Measurements from ENCODE around the gene PPM1A. TPM values are rescaled to one million over a fixed set of nuclear protein-coding genes. Genes with fewer than 3 reads are reported as not detected.
"Not testable (repeated sequence)": the region's sequence is repeated elsewhere in the genome, so short reads cannot be mapped to it uniquely, and the experiment has no call there.

PPM1A gene
- polyA plus RNA-seq, 1 donor, result 69.0 TPM

DNA sequence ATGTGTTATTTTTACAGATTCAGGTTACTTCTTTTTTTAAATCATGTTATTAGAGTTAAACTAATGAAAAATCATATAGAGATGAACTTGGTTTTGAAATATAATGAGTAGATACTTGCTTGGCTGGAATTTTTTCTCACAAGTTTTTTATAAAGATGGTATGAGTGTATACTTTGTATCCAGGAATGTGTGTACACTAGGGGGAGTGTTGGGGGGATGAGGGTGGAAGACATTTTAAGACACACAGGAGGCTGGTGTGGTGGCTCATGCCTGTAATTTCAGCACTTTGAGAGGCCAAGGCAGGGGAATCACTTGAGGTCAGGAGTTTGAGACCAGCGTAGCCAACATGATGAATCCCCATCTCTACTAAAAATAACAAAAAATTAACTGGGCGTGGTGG lies 23.2 kb downstream of the PPM1A start:
- DNase-seq, result no peak

DNA sequence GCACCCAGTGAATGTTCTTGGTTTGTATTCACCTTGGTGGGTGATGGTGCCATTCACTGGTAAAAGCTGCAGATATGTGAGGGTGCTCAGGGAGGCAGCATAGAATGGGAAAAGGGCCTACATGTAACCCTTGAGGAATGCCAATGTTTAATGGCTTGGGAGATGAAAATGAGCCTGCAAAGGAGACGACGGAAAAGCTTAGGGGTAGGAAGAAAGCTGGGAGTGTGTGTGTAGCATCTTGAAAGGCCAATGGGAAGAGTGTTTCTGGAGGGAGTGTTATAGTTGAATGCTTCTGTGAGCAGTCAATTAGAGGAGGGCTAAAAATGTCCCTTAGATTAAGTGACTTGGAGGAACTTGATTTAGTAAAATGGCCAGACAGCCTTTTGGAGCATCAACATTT lies 24.9 kb downstream of the PPM1A start:
- no peak for DNase-seq

DNA sequence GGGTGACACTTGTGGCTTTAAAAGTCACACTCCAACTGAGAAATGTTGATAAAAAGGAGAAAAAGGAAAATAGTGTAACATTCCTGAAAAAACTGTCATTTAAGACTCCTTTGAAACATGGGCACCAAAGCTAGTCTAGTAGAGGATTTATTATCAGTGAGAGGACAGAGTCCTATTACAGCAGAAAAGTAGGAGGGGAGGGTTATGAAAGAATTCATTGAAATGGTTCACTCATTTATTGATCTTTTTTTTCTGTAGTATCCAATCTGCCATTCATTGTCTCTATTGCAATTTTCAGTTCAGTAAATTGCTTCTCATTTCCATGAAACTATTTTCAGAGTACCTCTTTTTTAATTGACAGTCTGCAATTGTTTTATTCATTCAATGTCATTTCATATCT lies 25.4 kb downstream of the PPM1A start:
- no peak for DNase-seq

DNA sequence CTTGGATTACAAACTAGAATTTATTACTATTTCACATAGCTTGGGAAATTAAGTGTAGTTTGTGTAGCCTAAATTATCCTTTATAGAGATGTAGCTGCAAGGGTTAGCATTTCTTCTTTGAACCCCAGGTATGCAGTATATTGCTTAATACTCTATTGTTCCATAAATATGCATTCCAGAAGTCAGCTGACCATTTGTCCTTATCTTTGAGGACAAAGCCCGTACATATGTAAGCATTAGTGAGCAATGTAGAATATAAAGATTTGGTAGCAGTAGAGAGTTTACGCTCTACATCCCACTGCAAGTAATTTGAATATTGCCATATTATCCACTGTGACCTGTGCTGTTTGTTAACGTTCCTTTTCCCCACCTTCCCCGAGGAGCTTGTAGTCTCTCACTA lies 26.9 kb downstream of the PPM1A start:
- no peak for DNase-seq

DNA sequence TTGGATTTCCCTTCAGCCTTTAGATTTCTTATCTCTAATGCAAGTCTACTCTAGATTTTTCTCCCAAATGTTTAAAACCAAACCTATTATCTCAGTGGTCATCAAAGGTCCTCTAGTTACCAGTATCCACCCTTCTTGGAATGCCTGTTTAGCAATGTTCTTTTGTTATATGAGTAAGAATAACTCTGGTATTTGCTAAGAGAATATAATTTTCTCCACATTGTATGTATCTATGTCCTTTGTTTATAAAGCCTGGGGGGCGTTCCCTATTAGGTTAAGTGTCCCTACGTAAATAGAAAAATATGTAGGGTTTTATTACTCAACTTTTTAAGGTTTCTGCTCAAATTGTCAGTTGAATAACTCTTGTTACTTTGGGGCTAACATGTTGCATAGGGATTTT lies 27.3 kb downstream of the PPM1A start:
- DNase-seq, result no peak

DNA sequence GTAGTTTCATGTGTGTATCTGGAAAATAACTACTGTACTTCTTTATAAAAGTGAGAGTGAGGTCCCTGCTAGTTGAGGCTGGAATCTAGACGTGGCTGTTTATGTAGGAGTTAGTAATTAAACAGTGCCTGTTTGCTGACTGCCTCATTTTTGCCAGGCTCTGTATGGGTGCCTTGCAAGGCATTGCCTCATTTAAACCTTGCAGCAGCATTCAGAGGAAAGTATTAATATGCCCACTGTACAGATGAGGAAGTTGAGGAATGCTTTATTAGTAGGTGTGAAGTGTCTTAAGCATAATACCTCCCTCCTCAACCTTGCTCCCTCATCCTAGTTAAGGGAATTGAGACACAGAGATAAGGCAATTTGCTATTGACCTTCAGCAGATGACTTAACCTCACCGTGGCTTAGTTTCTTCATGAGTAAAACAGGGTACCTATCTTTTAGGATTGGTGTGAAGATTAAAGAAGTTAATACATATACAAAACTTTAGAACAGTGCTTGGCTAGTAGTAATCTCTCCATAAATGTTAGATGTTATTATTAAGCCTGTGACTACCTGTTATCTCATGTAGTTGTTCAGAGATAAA lies 28.7 kb downstream of the PPM1A start:
- DNase-seq, result no peak

DNA sequence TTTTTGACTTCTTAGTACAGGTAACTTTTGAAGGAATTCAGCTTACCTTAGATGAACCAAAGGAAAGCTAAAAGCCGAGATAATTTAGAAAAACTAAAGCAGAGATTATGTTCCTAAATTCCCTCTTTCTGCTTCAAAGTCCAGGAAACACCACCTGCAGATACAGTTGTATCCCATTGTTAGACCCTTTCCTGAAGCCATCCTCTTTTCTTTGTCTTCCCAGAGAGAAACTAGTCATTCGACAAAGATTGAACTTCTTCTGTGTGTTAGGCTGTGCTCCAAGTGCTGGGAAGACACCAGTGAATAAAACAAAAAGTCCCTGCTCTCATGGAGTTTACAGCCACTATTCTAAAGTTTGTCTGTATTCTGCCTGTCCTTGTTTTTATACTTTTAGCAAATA lies 29.3 kb downstream of the PPM1A start:
- no peak for DNase-seq

DNA sequence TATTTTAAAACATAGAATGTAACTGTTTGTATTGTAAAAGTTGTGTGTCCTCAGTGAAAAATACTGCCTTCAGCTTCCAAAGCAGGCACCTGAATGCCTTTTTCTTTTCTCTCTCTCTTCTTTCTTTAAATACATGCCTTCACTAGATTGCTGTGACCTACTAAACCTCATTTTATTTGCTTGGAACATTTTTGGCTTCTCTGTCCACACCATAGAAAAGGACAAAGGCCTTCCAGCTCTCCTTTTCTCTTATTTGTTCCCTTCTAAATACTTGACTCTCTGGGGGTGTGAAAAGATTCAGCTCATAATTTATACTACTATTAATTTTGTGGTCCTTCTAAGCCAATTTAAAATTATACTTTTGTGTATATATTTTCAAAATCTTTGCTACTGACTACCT lies 38.4 kb downstream of the PPM1A start:
- DNase-seq, result no peak

DNA sequence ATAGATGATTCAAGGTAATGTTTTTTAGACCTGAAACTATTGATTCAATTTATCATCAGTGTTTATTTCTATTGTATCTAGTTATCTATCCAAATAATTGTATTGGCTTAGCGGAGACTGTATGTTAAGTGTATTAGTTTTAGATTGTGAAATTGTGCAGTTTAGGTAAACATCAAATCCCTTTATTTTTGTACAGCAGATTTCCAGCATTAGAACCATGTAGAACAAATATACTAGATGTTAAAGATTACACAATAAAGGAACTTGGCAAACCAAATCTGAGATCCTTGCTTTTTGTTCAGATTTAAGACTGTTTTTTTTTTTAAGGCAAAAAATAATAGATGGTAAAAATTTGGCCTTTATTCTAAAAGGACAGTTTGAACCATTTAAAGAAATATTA lies 39.3 kb downstream of the PPM1A start:
- no peak for DNase-seq

DNA sequence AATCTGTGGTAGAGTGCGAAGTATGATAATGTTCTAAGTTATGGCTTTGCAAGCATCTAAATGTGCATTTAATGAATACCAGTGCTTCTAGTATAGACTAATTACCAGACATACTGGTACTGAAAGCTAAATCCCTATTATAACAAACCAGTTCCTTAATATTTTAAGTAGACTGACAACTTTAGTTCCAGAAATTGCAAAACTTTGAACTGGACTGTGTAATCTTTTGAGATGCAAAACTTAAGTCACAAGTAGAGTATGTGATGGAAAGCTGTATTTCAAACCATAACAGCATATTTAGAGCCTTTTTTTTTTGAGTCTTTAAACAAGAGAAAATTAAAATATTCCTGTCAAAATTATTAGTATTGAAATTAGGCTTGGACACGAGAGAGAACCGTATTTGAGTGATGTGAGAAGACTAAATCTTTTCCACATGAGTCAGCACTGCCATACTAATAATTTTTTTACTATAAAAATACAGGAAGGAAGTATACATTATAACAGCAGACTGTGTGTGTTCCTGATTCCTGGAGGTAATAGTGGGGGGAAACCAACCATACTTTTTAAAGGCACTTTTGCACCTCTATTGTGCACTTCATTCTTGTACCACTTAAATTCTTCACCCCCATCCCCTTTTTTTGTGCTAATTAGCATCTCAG lies 45.5 kb downstream of the PPM1A start:
- no peak for DNase-seq

DNA sequence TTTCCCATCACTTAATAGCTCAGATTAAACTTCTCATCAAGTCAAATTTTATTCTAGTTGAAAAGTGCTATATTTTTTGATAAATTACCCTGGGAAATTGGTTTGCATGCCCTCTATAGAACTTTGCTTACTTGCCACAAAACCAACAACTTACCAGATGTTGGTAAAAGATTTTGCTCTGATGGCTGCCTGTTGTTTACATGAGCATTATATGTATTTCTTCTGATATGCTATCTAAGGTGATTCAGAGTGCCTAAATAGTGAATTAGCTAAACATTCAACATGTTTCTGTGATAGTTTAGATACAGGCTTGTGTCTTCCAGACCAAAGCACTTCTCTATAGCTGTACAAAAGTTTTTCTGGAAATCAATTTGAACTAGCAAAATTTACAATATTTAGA lies 51.0 kb downstream of the PPM1A start:
- DNase-seq, result no peak

DNA sequence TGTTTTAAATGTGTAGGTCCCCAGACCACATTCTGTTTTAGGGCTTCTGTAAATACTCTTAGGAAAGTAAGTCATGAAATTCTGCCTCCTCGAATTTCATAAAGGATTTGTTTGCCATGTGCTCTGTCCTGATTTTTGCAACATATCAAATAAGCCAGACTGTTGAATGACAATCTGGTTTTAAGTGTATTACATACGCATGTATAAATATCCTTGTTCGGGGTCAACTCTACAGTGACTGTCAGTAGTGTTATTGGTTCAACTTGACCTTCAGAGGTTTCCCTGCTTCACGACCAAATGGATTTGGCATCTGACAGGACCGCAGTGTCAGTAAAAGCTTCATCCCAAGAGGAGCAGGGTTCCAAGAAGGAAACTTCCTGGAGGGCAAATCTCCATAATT lies 52.7 kb downstream of the PPM1A start:
- DNase-seq, result no peak

DNA sequence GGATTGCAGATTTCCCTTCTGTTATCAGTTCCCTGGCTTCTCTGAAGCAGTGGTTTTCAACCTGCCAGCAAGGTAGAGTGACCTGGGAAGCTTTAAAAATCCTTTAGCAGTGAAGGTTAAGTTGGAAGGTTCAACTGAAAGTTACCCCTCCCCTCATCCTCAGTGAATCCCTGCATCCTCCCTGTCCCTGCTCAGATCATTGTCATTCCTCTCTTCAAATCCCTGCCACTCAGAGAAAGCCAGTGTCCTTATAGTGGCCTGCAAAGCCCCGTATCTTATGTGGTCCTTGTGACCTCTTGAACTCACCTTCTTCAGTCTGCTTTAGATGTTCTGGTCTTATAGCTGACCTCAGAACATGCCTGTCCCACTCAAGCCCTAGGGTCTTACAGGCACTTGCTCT lies 53.6 kb downstream of the PPM1A start:
- no peak for DNase-seq

DNA sequence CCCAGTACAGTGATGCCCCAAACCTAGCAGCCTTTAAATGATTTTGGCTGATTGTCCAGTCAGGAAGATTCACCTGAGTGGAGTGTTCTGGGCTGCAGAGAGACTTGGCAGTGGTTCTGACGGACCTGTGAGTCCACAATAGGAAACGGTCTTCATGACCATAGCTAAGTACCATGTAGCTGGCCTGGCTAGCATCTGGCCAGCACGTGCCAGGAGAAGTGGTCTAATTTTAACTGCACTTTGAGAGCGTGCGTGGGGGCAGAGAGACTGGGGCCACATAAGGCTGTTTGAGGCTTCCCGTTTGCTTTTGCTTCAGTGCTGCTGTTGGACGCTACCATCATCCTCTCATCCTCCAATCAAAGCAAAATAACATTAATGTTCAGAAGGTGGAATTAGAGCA lies 54.7 kb downstream of the PPM1A start:
- DNase-seq, result no peak

DNA sequence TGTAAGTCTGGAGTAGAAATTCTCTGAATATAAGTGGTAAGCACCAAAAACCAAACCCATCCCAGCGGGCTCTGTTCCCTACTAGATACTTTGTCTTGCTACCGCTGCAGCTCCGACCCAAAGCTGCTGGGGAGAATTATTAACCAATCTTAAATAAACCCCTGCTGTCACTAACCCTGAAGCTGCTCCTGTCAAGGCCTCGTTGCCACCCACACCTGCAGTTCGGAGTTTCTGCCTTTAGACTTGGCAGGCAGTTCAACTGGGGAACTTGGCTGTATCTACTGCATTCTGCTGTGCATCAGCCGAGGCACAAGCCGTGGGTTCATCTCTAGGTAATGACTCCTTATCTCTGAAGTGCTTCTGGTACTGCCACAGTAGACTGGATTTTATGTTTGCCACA lies 55.5 kb downstream of the PPM1A start:
- no peak for DNase-seq

DNA sequence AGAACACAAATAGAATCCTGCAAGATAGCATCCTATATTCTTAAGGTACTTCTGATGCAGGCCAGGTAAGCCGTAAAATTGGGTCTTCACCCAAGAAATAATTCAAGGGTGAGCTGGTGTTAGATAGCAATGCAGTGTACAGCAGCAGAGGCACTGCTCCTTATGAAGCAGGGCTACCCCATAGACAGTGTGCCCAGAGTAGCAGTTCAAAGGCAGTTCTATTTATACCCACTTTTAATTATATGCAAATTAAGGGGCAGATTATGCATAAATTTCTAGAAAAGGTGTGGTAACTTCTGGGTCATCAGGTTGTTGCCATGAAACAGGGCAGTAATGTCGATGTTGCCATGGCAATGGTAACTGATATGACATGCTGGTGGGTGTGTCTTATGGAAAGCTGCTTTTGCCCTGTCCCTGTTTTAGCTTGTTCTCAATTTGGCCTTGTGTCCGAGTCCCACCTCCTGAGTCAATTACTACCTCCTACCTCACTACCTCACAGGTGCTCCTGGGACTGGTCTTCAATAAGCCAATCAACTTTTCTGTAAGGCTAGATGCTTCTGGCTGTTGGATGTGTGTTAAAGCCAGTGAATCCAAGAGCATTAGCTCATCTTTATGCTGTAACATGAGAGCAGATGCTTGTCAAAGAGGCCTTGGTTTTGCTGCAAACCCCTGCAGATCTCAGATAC lies 61.0 kb downstream of the PPM1A start:
- DNase-seq, result no peak

DNA sequence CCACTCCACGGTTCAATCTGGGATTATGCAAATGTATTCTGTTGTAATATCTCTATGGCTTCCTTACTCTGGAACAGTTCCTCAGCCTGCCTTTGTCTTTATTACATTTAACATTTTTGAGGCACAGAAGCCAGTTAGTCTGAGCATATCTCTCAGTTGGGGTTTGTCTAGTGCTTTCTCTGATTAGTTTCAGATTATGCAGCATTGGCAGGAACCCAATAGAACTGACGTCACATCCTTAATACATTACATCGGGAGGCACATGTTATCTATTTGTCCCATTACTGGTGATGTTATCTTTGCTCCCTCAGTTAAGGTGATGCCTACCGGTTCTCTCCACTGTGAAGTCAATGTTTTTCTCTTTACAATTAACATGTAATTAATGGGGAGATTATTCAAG lies 62.4 kb downstream of the PPM1A start:
- no peak for DNase-seq

DNA sequence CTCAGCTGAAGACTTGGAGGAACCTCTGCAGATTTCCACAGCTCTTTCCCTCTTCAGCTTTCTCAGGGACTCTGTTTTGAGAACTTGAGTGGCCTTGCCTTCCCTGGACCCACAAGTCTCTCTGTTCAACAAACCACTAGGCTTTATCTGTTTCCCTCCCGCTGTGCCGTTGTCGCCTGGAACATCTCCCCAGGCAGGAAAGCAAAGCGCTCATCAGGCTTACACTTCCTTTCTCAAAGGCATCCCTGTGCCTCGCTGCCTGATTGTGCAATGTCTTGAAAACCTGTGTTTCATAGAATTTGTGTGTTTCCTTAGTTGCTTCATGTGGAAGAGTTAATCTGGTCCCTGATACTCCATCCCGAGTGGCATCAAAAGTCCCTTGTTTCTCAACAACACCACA lies 64.1 kb downstream of the PPM1A start:
- DNase-seq, result no peak

DNA sequence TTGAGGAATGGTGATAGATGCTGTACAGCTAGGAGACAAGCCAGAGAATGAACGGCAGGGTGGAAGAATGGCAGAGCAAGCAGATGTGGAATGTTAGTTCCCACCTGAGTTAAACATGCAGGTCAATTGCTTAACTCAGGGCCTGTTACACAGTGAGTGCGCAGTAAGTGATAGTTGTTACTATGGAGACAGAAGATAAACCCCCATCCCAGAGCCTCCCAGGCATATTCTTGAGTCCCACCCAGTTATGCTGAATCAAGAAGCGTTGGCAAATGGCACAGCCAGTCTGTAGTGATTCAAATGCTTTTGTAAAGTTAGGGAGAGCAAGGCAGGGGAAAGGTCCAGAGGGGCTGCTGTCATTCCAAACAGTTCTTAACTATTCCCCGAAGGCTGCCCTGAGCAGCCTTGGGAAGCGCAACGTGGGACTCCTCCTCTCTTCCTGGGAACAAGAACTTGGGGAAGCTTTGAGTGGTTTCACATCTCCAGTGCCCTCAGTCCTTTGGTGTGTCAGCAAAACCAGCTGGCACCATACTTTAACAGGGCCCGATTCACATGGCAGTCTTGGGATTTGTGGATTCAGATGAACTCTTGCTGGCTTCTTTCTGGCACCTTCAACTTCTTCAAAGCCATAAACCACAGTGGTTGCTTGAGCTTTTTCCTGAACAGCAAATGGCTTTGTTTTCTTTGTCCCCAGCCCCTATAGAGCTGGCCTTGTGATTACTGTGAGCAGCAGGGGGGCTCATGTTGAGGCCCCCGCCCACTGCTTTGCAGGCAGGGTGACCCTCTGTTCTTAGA lies 66.4 kb downstream of the PPM1A start:
- no peak for DNase-seq

DNA sequence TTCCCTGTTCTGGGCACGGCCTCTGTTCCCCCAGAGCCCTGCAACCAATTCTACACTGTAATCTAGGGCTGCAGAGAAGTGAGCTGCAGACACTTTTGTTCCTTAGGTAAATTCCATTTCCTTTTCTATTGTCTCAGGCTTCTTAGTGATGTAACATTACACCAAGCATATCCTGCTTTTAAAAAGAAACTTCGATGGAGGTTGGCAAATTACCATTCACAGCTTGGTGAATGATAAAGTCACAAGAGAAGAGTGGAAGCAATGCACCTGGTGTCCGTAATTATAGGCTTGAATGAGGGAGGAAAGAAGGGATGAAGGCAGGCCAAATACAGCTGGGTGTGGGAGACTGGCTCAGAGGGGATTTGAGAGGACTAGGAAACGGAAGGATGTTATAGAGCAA lies 68.6 kb downstream of the PPM1A start:
- DNase-seq, result no peak

DNA sequence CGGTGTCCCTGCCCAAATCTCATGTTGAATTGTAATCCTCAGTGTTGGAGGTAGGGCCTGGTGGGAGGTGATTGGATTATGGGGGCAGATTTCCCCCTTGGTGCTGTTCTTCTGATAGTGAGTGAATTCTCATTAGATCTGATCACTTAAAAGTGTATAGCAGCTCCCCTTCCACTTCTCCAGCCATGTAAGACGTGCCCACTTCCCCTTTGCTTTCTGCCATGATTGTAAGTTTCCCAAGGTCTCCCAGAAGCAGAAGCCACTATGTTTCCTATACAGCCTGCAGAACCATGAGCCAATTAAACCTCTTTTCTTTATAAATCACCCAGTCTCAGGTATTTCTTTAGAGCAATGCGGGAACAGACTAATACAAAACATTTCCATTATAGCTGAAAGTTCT lies 71.8 kb downstream of the PPM1A start:
- DNase-seq, result not testable (repeated sequence)

DNA sequence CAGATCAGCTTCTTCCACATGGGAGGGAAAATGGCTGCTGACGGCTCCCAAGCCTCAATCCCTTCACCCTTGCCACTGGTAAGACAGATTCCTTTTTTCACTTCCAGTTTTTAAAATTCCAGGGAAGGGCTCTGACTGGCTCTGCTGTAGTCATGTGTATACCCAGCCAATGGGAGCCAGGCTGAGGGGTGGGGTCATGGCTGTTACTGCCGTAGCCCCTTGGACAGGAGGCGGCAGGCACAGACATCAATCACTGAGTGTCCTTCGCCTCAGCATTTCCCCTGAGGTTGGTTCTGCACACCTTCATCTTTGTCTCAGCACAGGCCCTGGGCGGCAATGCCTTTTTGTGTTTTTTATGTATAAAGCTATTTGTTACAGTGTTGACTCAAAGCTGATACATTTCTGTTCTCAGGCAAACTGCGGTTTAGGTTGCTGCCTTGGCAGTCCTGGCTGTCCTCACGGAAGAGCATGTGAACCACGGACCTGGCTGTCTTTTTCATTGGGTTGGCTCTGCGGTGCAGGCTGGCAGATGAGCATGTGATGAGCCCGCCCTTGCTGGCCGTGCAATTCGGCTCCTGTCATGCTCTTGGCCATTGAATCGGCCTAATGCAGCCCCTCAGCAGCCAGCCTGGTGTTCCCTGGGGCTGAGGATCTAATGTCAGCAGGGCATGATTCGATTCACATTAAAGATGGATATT lies 74.3 kb downstream of the PPM1A start:
- DNase-seq, result no peak

DNA sequence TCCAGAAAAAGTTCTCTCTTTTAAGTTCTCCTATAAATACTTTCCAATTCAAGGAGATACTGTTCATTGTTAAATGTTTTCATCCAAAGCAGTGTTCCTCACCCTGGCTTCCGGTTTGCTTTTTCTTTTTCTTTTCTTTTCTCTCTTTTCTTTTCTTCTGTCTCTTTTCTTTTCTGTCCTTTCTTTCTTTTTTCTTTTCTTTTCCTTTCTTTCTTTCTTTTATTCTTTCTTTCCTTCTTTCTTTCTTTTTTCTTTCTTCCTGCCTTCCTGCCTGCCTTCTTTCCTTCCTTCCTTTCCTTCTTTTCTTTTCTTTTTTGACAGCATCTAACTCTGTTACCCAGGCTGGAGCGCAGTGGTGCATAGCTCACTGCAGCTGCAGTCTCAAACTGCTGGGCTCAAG lies 75.8 kb downstream of the PPM1A start:
- no peak for DNase-seq
